Subcutaneous adipose tissue (tissue), 4 donors: Measurements from ENCODE around the gene KRTAP16-1. TPM values are rescaled to one million over a fixed set of nuclear protein-coding genes. Genes with fewer than 3 reads are reported as not detected.
"Not testable (repeated sequence)": the region's sequence is repeated elsewhere in the genome, so short reads cannot be mapped to it uniquely, and the experiment has no call there.

Source experiments
- total RNA-seq, 4 donors: library from RNA; depleted of rRNA; stranded (reverse); fragments of >200 nt; gene quantifications; one replicate each; pipeline ENCODE4 v1.1.0, GENCODE V29; 2016
- TF ChIP-seq, protein P1 (sequence below): fragments of 450-650 bp; IDR thresholded peaks from one replicate; pipeline ENCODE4 v1.5.1; 2016; ENCODE audit warnings: low read depth, mild to moderate bottlenecking, control low read depth, antibody characterized with exemption, moderate library complexity

The KRTAP16-1 gene, protein sequence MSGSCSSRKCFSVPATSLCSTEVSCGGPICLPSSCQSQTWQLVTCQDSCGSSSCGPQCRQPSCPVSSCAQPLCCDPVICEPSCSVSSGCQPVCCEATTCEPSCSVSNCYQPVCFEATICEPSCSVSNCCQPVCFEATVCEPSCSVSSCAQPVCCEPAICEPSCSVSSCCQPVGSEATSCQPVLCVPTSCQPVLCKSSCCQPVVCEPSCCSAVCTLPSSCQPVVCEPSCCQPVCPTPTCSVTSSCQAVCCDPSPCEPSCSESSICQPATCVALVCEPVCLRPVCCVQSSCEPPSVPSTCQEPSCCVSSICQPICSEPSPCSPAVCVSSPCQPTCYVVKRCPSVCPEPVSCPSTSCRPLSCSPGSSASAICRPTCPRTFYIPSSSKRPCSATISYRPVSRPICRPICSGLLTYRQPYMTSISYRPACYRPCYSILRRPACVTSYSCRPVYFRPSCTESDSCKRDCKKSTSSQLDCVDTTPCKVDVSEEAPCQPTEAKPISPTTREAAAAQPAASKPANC
- not detected for total RNA-seq

DNA sequence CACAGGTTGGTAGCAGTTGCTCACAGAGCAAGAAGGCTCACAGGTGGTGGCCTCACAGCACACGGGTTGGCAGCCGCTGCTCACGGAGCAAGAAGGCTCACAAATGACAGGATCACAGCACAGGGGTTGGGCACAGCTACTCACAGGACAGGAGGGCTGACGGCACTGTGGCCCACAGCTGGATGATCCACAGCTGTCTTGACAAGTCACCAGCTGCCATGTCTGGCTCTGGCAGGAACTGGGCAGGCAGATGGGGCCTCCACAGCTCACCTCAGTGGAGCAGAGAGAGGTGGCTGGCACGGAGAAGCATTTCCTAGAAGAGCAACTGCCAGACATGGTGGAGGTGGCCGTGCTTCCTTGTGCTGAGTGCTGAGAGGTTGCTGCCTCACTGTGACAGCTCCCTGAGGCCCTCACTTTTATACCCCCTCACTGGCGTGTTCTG, at the start of gene KRTAP16-1:
Gene KRTAP16-1, minus strand, starts transcription at position 392 of the 442 bp plus-strand sequence. Its CDS starts 56 bp downstream, at position 336.
- TF ChIP-seq, protein P1, sequence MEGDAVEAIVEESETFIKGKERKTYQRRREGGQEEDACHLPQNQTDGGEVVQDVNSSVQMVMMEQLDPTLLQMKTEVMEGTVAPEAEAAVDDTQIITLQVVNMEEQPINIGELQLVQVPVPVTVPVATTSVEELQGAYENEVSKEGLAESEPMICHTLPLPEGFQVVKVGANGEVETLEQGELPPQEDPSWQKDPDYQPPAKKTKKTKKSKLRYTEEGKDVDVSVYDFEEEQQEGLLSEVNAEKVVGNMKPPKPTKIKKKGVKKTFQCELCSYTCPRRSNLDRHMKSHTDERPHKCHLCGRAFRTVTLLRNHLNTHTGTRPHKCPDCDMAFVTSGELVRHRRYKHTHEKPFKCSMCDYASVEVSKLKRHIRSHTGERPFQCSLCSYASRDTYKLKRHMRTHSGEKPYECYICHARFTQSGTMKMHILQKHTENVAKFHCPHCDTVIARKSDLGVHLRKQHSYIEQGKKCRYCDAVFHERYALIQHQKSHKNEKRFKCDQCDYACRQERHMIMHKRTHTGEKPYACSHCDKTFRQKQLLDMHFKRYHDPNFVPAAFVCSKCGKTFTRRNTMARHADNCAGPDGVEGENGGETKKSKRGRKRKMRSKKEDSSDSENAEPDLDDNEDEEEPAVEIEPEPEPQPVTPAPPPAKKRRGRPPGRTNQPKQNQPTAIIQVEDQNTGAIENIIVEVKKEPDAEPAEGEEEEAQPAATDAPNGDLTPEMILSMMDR, result no peak

DNA sequence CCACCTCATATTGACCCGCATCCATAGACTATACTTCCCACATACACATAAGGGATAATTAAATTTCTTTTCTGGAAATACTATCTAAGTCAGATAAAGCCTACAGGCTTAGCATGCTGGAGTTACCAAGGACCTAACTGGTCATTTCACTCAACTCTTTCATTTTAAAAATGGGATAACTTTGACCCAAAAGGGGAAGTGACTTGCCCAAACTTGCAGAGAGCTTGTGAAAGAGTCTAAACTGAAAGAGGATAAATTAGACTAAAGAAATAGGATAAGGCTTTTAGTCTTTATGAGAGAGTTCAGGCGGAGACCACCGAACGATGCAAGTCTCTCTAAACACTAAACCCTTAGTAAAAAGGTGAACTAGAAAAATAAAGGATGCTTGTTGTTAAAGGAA, 45.4 kb upstream of the KRTAP16-1 start:
- TF ChIP-seq, protein P1, result no peak

- TF ChIP-seq, protein P1, result no peak
Observed at GRCh38 chr17:41352597-41353366, 43.7 kb upstream of the KRTAP16-1 start.

- TF ChIP-seq, protein P1, result no peak
Observed at GRCh38 chr17:41351177-41351576, 42.1 kb upstream of the KRTAP16-1 start.

GRCh38 chr17:41350381-41350878, 41.3 kb upstream of the KRTAP16-1 start, which contains the start of gene KRT33A:
KRT33A (minus strand) TSS chr17:41350828; CDS start chr17:41350767, 61 bp downstream.
- TF ChIP-seq, protein P1, result not testable (repeated sequence)

DNA sequence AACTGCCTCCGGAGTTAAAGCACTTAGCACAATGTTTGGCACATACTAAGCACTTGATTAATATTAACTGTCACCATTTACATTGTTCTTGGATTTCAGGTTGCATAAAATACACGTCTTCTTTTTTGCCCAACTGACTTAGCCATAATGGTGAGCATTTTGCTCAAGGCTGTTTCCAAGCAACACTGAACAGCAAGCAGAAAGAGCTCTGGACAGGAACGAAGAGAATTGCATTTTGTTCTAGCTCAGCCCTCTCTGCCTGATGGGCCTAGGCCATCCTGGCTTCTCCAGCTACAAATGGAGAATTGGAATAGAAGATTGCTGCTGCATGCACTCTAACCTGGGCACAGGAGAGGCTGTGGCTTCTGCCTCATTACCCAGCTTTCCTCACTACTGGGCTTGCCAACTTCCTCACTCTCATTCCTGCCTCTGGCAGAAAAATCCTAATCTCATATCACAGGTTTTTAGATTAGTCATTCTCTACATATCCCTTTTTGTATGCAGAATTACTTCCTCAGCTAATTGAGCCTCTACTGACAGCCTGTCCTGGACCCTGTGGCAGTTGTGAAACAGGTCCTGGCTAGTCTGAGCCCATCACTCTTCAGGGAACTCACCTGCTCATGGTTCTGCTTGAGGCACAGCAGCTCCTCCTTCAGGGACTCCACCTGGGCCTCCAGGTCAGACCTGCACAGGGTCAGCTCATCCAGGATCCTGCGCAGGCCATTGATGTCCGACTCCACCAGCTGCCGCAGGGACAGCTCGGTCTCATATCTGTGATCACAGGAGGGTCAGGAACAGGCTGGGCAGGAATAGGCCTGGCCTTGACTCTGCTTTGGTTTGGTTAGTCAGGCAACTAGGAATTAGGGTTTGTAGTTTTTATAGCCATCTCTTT, 39.0 kb upstream of the KRTAP16-1 start:
- TF ChIP-seq, protein P1, result no peak
